Esophagus (tissue), 2 donors: Measurements from ENCODE around the gene FGF1. TPM values are rescaled to one million over a fixed set of nuclear protein-coding genes. Genes with fewer than 3 reads are reported as not detected.

Experiments
- H3K27ac ChIP-seq, 2 donors: one replicate each; pipeline ENCODE4 v1.5.1; 2013; ENCODE audit warnings: low read depth in 2 of 2, mild to moderate bottlenecking in 2 of 2, inconsistent platforms in 1 of 2, low read length in 1 of 2, moderate library complexity in 1 of 2
- H3K27me3 ChIP-seq, 2 donors: one replicate each; pipeline ENCODE4 v1.6.1; 2013; ENCODE audit warnings: low read length in 2 of 2, control low read depth in 1 of 2, mild to moderate bottlenecking in 1 of 2; ENCODE audit not compliant: insufficient read depth in 2 of 2, control insufficient read depth in 1 of 2
- H3K36me3 ChIP-seq, 2 donors: one replicate each; pipeline ENCODE4 v1.6.1; 2013; ENCODE audit warnings: low read length in 1 of 2; ENCODE audit not compliant: control insufficient read depth in 2 of 2, insufficient read depth in 2 of 2
- H3K4me1 ChIP-seq, 2 donors: one replicate each; pipeline ENCODE4 v1.6.1; 2013; ENCODE audit warnings: low read length in 1 of 2; ENCODE audit not compliant: control insufficient read depth in 2 of 2, insufficient read depth in 2 of 2
- H3K4me3 ChIP-seq, 2 donors: one replicate each; pipeline ENCODE4 v1.5.1; 2013; ENCODE audit warnings: low read length in 2 of 2, mild to moderate bottlenecking in 2 of 2, low read depth in 1 of 2, moderate library complexity in 1 of 2
- H3K9me3 ChIP-seq, 2 donors: one replicate each; pipeline ENCODE4 v1.6.1; 2013; ENCODE audit warnings: mild to moderate bottlenecking in 2 of 2, low read depth in 1 of 2, low read length in 1 of 2, moderate library complexity in 1 of 2; ENCODE audit not compliant: control insufficient read depth in 2 of 2, insufficient read depth in 1 of 2
- WGBS, 2 donors: extraction: QIAGEN DNeasy Blood & Tissue Kit; methylation state at CpG; one replicate each; pipeline ENCODE4 v1.1.7; 2013; 5-methylcytosine and 5-hydroxymethylcytosine counted together
- polyA plus RNA-seq, 2 donors: library from polyadenylated mRNA; stranded (reverse); fragments of 200-250 nt; gene quantifications; one replicate each; pipeline ENCODE4 v1.2.3, GENCODE V29; 2013
- donor health status: healthy with polysubstance abuse.
- donor health status: Bipolar disorder and iron deficiency.

Gene FGF1
- polyA plus RNA-seq, 2 donors = 0.56 to 0.57 TPM

GRCh38 chr5:142697356-142698255, 11.7 kb upstream of the FGF1 start:
- 49 to 56% methylated on average over 8 of the region's 8 CpGs for WGBS, 2 donors
- no peaks in the 10 kb centered on the region for H3K4me1 ChIP-seq
- H3K27ac ChIP-seq = peak overlapping the region; percentile 7 to 21
- no peaks in the 10 kb centered on the region for H3K27me3 ChIP-seq
- H3K9me3 ChIP-seq = no peaks in the 10 kb centered on the region
- H3K4me3 ChIP-seq = no peak overlapping the region
- no peaks in the 10 kb centered on the region for H3K36me3 ChIP-seq

GRCh38 chr5:142696379-142696778, 10.5 kb upstream of the FGF1 start:
- Histone ChIP-seq H3K36me3 (no peaks in the 10 kb centered on the region), H3K27ac (no peak overlapping the region), H3K27me3 (no peaks in the 10 kb centered on the region), H3K4me3 (no peak overlapping the region), H3K4me1 (no peaks in the 10 kb centered on the region), H3K9me3 (no peaks in the 10 kb centered on the region)
- WGBS, 2 donors = 74 to 81% methylated on average over 3 of the region's 3 CpGs

- H3K9me3 ChIP-seq = no peaks in the 10 kb centered on the region
- no peak overlapping the region for H3K4me3 ChIP-seq
- 84 to 92% methylated on average over 7 of the region's 7 CpGs for WGBS, 2 donors
- peaks cover 0 to 2% of the 10 kb centered on the region in 2 donors for H3K4me1 ChIP-seq
- no peak overlapping the region for H3K27ac ChIP-seq
- no peaks in the 10 kb centered on the region for H3K27me3 ChIP-seq
- no peaks in the 10 kb centered on the region for H3K36me3 ChIP-seq
Measured at GRCh38 chr5:142694092-142694856, 8.4 kb upstream of the FGF1 start.

- Histone ChIP-seq H3K4me3 (no peak overlapping the region), H3K36me3 (no peaks in the 10 kb centered on the region), H3K4me1 (peaks cover 0 to 2% of the 10 kb centered on the region in 2 donors), H3K27ac (no peak overlapping the region), H3K9me3 (no peaks in the 10 kb centered on the region), H3K27me3 (peaks cover 0 to 2% of the 10 kb centered on the region in 2 donors)
- 79 to 85% methylated on average over 3 of the region's 3 CpGs for WGBS, 2 donors
Measured at GRCh38 chr5:142692321-142692894, 6.5 kb upstream of the FGF1 start.

- peaks cover 6 to 13% of the 10 kb centered on the region in 2 donors for H3K4me1 ChIP-seq
- H3K36me3 ChIP-seq = no peaks in the 10 kb centered on the region
- no peak overlapping the region for H3K27ac ChIP-seq
- no peak overlapping the region for H3K4me3 ChIP-seq
- H3K9me3 ChIP-seq = no peaks in the 10 kb centered on the region
- 46 to 56% methylated on average over 4 of the region's 4 CpGs for WGBS, 2 donors
- H3K27me3 ChIP-seq = peaks cover 0 to 2% of the 10 kb centered on the region in 2 donors
Measured at GRCh38 chr5:142690667-142691066, 4.8 kb upstream of the FGF1 start.

GRCh38 chr5:142689081-142689480, 3.2 kb upstream of the FGF1 start:
- H3K4me1 ChIP-seq = peaks cover 8 to 16% of the 10 kb centered on the region in 2 donors
- H3K27ac ChIP-seq = no peak overlapping the region
- H3K4me3 ChIP-seq = no peak overlapping the region
- no peaks in the 10 kb centered on the region for H3K36me3 ChIP-seq
- WGBS, 2 donors = 76% methylated on average over 5 of the region's 5 CpGs
- no peaks in the 10 kb centered on the region for H3K9me3 ChIP-seq
- H3K27me3 ChIP-seq = peaks cover 0 to 2% of the 10 kb centered on the region in 2 donors

- WGBS, 2 donors = 85 to 87% methylated on average over 7 of the region's 7 CpGs
- Histone ChIP-seq H3K27ac (no peak overlapping the region), H3K36me3 (no peaks in the 10 kb centered on the region), H3K9me3 (no peaks in the 10 kb centered on the region), H3K4me3 (no peak overlapping the region), H3K27me3 (peaks cover 0 to 2% of the 10 kb centered on the region in 2 donors), H3K4me1 (peaks cover 8 to 16% of the 10 kb centered on the region in 2 donors)
Measured at GRCh38 chr5:142688281-142688989, 2.5 kb upstream of the FGF1 start.

GRCh38 chr5:142686968-142687367, 1.1 kb upstream of the FGF1 start:
- Histone ChIP-seq H3K4me1 (peaks cover 8 to 16% of the 10 kb centered on the region in 2 donors), H3K27ac (peak overlapping the region in 1 of 2 donors; percentile 45), H3K36me3 (no peaks in the 10 kb centered on the region), H3K27me3 (peaks cover 0 to 2% of the 10 kb centered on the region in 2 donors), H3K9me3 (no peaks in the 10 kb centered on the region), H3K4me3 (no peak overlapping the region)
- 45 to 72% methylated on average over 4 of the region's 4 CpGs for WGBS, 2 donors

GRCh38 chr5:142686210-142686734, 382 bp upstream of the FGF1 start:
- WGBS, 2 donors = 28 to 44% methylated on average over 11 of the region's 11 CpGs
- Histone ChIP-seq H3K27me3 (peaks cover 0 to 2% of the 10 kb centered on the region in 2 donors), H3K9me3 (no peaks in the 10 kb centered on the region), H3K4me1 (peaks cover 8 to 17% of the 10 kb centered on the region in 2 donors), H3K4me3 (no peak overlapping the region), H3K27ac (peak overlapping the region; percentile 29 to 45), H3K36me3 (no peaks in the 10 kb centered on the region)
